NCI-H1105 (cell line): ENCODE measurements around the gene PEX10.
"Not testable (repeated sequence)": the region's sequence is repeated elsewhere in the genome, so short reads cannot be mapped to it uniquely, and the experiment has no call there.

Experiments
- DNase-seq: peaks from one replicate; lab custom pipeline; 2025; lab: John Stamatoyannopoulos, UW

PEX10 gene

DNA sequence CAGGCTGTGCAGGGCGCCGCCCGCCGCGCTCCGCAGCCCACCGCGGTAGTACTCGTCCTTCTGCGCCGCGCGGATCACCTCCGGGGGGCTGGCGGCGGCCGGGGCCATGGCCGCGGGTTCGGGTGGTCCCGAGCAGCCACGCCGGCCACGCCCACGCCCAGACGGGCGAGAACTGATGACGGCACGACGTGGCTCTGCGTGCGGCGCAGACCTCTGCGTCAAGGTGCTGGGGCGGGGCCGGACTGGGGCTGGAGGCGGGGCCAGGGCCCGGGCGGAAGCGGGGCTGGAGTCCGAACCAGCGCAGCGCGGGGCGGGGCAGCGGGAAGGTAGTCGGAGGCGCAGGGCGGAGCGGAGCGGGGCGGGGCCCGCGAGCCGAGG lies at the start of gene PEX10:
Gene PEX10 (minus strand): TSS at position 170 of the 378 bp plus-strand sequence. CDS start 62 bp downstream, at position 108.
- DNase-seq = peak; percentile 96

GRCh38 chr1:2460996-2461751 lies 48.8 kb upstream of the PEX10 start:
- DNase-seq = no peak

- DNase-seq = no peak
Observed at GRCh38 chr1:2460203-2460602, 47.8 kb upstream of the PEX10 start.

DNA sequence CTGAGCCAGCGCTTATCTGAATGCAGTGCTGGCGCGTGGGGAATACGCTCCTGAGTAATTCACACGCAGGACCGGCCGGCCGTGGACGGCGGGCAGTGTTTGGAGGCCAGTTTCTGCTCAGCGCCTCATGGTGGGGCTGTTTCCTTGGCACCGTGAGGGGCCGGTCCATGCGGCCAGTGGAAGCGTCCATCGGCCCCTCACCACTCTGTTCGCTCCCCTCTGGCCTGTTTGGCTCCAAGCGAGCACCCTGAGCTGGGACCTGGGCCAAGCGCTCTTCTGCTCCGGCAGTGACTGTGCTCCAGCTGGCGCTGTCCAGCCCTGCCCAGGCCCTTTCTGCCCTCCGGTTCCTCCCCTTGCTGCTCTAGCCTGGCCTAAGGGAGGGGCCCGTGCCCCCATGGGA lies 47.4 kb upstream of the PEX10 start:
- no peak for DNase-seq

GRCh38 chr1:2459102-2459753 lies 46.9 kb upstream of the PEX10 start:
- not testable (repeated sequence) for DNase-seq

DNA sequence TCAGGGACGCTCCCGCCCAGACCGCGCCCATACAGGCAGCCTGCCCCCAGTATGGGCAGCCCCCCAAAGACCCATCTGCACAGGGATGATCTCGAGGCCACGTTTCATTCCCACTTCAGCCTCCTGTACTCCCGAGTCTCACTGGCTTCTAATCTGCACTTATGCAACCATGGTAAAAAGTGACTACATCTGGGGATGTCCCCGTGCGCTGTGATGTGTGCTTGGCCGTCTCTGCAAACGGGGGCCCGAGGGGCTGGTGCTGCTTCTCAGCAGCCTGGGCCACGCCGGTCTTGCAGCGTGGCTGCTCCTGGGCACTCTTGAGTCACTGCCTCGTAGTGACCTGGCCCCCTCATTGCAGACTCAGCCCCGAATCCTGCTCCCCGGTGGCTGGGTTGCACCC lies 46.3 kb upstream of the PEX10 start:
- DNase-seq = no peak

GRCh38 chr1:2457444-2457843 lies 45.1 kb upstream of the PEX10 start:
- DNase-seq = no peak

DNA sequence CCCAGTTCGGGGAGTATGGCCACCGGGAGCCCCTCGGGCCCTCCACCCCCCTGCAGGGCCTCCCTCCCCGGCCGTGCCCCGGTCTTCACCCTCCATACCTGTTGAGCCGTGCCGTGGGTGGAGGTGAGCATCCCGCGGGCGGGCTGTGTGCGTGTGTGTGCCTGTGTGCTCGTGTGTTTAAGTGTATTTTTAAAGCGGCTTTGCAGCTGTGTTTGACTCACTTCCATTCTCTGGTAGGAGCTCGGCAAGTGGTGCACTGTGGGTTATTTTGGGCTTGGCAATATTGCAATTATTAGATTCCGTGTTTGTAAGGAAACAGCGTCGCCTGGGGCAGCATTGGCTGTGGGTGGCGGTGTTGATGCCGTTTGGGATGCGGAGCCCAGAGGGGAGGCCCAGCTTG lies 43.4 kb upstream of the PEX10 start:
- no peak for DNase-seq

- DNase-seq = no peak
Observed at GRCh38 chr1:2454227-2454626, 41.9 kb upstream of the PEX10 start.

GRCh38 chr1:2452932-2453315 lies 40.6 kb upstream of the PEX10 start:
- no peak for DNase-seq

DNA sequence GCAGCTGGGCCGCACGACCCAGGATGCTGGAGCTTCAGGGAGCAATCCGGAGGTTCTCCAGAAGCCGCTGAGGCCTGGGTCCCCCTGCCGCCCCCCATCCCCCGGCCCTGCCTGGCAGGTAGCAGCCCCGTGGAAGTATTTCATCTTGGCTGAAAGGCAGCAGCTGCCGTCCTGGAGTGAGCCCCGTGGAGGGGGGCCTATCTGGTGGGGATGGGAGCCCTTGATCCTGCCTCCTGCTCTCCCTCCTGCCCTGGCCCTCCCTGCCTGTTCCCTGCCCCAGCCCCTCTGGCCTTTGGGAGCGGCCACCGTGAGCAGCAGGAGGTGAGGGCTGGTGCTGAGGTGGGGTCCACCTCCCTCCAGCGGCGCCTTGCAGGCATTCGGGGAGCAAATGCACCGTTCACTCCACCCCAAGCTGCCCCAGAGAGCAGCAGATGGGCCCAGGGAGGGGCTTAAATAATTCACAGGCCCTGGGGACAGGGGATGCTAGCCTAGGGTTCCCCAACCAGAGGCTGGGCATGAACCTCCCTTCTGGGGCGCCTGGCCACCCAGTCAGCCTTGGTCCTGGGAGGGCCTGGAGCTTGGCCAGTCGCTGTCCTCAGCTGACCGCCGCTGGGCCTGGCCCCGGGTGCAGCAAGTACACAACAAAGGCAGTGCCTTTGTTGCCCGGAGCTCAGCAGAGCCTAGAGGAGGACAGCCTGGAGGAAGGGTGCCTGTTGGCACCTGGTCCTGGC lies 40.0 kb upstream of the PEX10 start:
- DNase-seq = no peak

DNA sequence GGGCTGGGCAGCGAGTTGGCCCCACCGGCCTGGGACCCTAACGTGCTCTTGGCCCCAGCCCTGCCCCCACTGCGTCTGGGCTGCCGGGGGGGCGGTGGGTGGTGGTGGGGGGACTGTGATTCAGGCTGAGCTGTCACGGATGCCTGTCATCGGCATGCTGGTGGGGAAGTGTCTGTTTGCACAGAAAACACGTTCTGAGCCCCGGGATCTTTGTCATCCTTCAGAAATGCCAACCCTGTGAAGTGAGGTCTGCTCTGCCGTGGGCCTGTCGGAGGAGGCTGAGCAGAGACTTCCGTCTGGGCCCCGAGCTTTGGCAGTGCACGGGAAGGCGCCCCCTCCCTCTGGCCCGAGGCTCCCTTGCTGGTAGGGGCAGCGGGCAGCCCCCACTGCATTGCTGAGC lies 39.4 kb upstream of the PEX10 start:
- no peak for DNase-seq

GRCh38 chr1:2449636-2450454 lies 37.5 kb upstream of the PEX10 start:
- DNase-seq = no peak

DNA sequence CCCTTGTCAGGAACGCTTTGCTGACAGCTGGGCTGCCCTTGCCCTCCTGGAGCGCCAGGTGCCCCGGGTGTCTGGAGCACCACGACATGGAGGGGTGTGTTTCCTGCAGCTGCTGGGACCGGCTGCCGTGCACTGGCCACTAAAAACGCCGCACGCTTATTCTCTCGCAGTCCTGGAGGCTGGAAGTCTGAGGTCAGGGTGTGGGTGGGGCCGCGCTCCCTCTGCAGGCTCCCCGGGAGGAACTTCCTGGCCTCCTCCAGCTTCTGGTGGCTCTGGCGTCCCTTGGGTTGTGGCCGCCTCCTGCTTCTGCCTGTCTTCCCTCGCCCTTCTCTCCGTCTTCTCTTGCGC lies 35.7 kb upstream of the PEX10 start:
- no peak for DNase-seq

- no peak for DNase-seq
Observed at GRCh38 chr1:2447276-2448097, 35.1 kb upstream of the PEX10 start.

- DNase-seq = no peak
Observed at GRCh38 chr1:2446861-2447260, 34.5 kb upstream of the PEX10 start.

- DNase-seq = no peak
Observed at GRCh38 chr1:2446394-2446793, 34.0 kb upstream of the PEX10 start.

GRCh38 chr1:2445823-2446215 lies 33.5 kb upstream of the PEX10 start:
- DNase-seq = no peak

GRCh38 chr1:2445162-2445822 lies 32.9 kb upstream of the PEX10 start:
- no peak for DNase-seq

DNA sequence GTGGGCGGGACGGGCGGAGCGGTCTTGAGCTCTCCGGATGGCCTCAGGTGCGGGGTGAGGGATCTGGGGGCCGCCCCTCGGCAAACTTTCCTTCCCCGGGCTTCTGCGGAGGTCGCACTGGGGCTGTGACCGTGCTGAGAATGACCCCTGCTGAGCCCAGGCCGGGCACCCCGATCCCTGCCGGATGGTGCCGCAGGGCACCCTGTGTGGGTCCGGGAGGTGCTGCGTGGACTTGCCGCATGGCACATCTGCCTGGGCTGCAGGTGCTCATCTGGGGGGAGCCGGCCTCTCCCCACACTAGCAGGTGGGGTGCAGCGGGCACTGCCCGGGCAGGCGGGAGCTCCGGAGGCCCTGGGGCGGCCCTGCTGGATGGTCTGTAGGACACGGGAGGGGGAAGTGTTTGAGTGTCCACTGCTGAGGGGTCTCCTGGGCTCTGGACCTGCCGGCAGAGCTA lies 31.8 kb upstream of the PEX10 start:
- DNase-seq = no peak
